ENCODE results near the gene MXI1. TPM values are rescaled to one million over a fixed set of nuclear protein-coding genes. Genes with fewer than 3 reads are reported as not detected.

Gene MXI1
- total and polyA plus RNA-seq, 4 donors = 9.6 to 52.0 (median 14.2) TPM

DNA sequence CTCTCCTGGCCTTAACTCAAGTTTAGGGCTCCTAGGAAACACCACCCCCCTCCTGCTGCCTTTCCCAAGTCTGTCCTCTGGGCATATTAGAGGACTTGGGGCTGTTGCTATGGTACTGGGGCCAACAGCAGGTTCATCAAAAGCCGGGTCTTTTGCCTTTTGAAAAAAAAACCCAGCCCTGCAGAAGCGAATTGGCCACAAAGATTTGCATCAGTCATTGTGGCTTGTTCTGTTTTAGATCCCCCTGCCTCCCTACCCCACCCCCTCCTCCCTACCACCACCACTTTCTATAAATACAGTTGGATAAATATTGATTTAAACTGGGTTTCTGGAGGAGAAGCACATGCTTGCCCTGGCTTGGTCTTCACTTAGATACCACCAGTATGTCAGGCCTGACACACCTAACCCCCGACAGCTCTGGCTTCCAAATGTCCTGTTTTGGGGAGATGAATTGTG is 7.0 kb downstream of the MXI1 start:
- 74% methylated on average over 3 of the region's 3 CpGs for WGBS
- no peak for DNase-seq (ENCODE audit: low spot score)
- Histone ChIP-seq H3K9me3 (ENCODE audit: control insufficient read depth in 4 of 4, low read length in 3 of 4) (no peaks in the 10 kb centered on the region), H3K27me3 (ENCODE audit: control insufficient read depth in 4 of 4, insufficient read depth in 4 of 4, low read length in 3 of 4) (no peaks in the 10 kb centered on the region), H3K9ac (ENCODE audit: low read depth in 1 of 2, low read length in 2 of 2) (no peak overlapping the region), H3K4me3 (ENCODE audit: low read depth in 1 of 3, low read length in 3 of 3) (no peak overlapping the region), H3K36me3 (ENCODE audit: control insufficient read depth in 4 of 4, insufficient read depth in 3 of 4, low read depth in 1 of 4, low read length in 3 of 4) (no peaks in the 10 kb centered on the region), H3K4me1 (ENCODE audit: control insufficient read depth in 4 of 4, insufficient read depth in 4 of 4, low read length in 3 of 4) (peaks cover 0 to 17% (median 7%) of the 10 kb centered on the region in 4 donors), H3K27ac (ENCODE audit: low read depth in 1 of 2, low read length in 2 of 2) (no peak overlapping the region)
- TF ChIP-seq ZBTB33 (IDR thresholded peaks at IDR 0.05) = no peak
- no peak for TF ChIP-seq FOXA2 (IDR thresholded peaks at IDR 0.05)
- TF ChIP-seq, protein P1, sequence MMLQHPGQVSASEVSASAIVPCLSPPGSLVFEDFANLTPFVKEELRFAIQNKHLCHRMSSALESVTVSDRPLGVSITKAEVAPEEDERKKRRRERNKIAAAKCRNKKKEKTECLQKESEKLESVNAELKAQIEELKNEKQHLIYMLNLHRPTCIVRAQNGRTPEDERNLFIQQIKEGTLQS (IDR thresholded peaks at IDR 0.05) = no peak
- TF ChIP-seq HNF4A (conservative IDR thresholded peaks at IDR 0.05) = no peak
- TF ChIP-seq GABPA (IDR thresholded peaks at IDR 0.05 in 1 of 2, conservative IDR thresholded peaks at IDR 0.05 in 1 of 2) = no peak
- no peak for TF ChIP-seq TAF1 (conservative IDR thresholded peaks at IDR 0.05)
- no peak for TF ChIP-seq RAD21 (IDR thresholded peaks at IDR 0.05)
- TF ChIP-seq NR2F2 (IDR thresholded peaks at IDR 0.05) = no peak
- TF ChIP-seq JUND (IDR thresholded peaks at IDR 0.05) = no peak

- WGBS = 87% methylated on average over 5 of the region's 5 CpGs
- Histone ChIP-seq H3K27me3 (ENCODE audit: control insufficient read depth in 4 of 4, insufficient read depth in 4 of 4, low read length in 3 of 4) (no peaks in the 10 kb centered on the region), H3K4me3 (ENCODE audit: low read depth in 1 of 3, low read length in 3 of 3) (no peak overlapping the region), H3K9ac (ENCODE audit: low read depth in 1 of 2, low read length in 2 of 2) (no peak overlapping the region), H3K36me3 (ENCODE audit: control insufficient read depth in 4 of 4, insufficient read depth in 3 of 4, low read depth in 1 of 4, low read length in 3 of 4) (no peaks in the 10 kb centered on the region), H3K27ac (ENCODE audit: low read depth in 1 of 2, low read length in 2 of 2) (no peak overlapping the region), H3K9me3 (ENCODE audit: control insufficient read depth in 4 of 4, low read length in 3 of 4) (no peaks in the 10 kb centered on the region), H3K4me1 (ENCODE audit: control insufficient read depth in 4 of 4, insufficient read depth in 4 of 4, low read length in 3 of 4) (peaks cover 0 to 9% (median 4%) of the 10 kb centered on the region in 4 donors)
- no peak for TF ChIP-seq SP1 (IDR thresholded peaks at IDR 0.05)
- TF ChIP-seq, protein P2, sequence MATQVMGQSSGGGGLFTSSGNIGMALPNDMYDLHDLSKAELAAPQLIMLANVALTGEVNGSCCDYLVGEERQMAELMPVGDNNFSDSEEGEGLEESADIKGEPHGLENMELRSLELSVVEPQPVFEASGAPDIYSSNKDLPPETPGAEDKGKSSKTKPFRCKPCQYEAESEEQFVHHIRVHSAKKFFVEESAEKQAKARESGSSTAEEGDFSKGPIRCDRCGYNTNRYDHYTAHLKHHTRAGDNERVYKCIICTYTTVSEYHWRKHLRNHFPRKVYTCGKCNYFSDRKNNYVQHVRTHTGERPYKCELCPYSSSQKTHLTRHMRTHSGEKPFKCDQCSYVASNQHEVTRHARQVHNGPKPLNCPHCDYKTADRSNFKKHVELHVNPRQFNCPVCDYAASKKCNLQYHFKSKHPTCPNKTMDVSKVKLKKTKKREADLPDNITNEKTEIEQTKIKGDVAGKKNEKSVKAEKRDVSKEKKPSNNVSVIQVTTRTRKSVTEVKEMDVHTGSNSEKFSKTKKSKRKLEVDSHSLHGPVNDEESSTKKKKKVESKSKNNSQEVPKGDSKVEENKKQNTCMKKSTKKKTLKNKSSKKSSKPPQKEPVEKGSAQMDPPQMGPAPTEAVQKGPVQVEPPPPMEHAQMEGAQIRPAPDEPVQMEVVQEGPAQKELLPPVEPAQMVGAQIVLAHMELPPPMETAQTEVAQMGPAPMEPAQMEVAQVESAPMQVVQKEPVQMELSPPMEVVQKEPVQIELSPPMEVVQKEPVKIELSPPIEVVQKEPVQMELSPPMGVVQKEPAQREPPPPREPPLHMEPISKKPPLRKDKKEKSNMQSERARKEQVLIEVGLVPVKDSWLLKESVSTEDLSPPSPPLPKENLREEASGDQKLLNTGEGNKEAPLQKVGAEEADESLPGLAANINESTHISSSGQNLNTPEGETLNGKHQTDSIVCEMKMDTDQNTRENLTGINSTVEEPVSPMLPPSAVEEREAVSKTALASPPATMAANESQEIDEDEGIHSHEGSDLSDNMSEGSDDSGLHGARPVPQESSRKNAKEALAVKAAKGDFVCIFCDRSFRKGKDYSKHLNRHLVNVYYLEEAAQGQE (IDR thresholded peaks at IDR 0.05) = no peak
- TF ChIP-seq RAD21 (IDR thresholded peaks at IDR 0.05) = no peak
- no peak for TF ChIP-seq FOXA2 (IDR thresholded peaks at IDR 0.05)
- no peak for TF ChIP-seq ZBTB33 (IDR thresholded peaks at IDR 0.05)
- TF ChIP-seq YY1 (IDR thresholded peaks at IDR 0.05) = no peak
- TF ChIP-seq JUND (IDR thresholded peaks at IDR 0.05) = no peak
- TF ChIP-seq TAF1 (conservative IDR thresholded peaks at IDR 0.05) = no peak
- no peak for TF ChIP-seq HNF4G (IDR thresholded peaks at IDR 0.05)
- DNase-seq (ENCODE audit: low spot score) = no peak
Observed at GRCh38 chr10:110215286-110216170, 8.1 kb downstream of the MXI1 start.
